Medulla oblongata (tissue), 1 donor: ENCODE measurements around the gene SLIT3.
A peak's percentile ranks its signal among the peaks of the same experiment; 100 is the strongest.

Experiments
- DNase-seq: peaks from one replicate; pipeline ENCODE4 v3.0.0-alpha.2; 2015; ENCODE audit errors: extremely low spot score

SLIT3 gene

GRCh38 chr5:168798065-168799023 lies 502.6 kb downstream of the SLIT3 start:
- no peak for DNase-seq

DNA sequence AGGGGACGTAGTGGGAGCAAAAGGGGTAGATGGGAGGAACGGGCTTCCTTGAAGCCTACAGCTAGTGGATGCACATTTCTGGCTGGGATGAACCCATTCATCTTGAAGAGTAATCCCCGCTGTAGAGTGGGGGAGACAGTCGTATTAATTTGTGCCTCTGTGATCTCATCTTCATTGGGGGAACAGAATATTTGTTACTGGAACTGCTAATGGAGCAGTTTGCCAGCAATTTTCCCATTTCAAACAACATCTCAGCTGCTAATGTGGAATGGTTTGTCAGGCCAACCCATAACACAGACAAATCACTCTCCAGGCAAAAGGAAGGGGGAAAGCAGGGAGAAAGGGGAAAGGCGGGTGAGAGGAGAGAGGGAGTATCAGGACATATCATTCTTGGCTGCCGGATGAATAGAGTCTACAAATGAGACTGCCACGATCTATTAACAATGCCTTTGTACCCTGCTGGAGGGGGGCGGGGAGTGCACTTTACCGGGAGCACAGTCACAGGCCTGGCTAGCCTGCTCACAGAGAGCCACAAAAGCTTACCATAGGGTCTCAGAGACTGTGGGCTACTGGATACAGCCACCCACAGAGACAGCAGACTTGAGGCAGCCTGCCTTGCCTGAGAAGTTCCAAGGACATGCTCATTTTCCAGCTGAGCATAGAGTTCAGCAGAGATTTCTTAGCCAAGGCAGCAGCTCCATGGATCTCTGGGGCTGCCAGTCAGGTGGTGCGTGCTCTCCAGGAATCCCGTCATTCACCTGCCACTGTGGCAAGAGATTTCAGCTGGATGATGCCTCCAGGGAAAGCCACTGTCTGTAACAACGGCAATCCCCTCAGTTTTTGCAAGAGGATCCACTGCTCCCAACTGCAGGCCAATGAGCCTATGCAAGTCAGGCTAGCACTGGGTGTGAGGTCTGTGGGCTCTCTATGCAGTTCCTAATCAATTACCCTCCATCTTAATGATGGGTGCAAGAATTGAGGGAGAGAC lies 504.1 kb downstream of the SLIT3 start:
- peak; percentile 76 for DNase-seq

DNA sequence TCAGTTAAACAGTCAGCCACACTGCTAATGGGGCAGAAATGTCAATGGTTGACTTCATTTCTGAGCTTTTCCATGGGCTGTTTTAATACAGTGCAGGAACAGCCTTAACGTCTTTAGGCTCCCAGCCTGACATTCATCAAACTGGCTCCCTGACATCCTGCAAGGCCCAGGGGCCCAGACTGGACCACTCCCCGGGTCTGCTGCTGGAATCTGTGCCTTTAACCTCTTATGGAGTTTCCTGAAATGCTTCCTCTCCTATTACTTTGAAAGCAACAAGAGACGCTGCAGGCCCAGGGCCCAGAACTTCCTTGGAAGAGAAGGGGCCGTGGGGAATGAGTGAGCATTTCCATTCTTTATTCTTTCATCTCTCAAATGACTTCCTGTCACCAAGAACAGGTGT lies 504.9 kb downstream of the SLIT3 start:
- no peak for DNase-seq

- peak; percentile 22 for DNase-seq
Measured at GRCh38 chr5:168793841-168794837, 506.8 kb downstream of the SLIT3 start.

DNA sequence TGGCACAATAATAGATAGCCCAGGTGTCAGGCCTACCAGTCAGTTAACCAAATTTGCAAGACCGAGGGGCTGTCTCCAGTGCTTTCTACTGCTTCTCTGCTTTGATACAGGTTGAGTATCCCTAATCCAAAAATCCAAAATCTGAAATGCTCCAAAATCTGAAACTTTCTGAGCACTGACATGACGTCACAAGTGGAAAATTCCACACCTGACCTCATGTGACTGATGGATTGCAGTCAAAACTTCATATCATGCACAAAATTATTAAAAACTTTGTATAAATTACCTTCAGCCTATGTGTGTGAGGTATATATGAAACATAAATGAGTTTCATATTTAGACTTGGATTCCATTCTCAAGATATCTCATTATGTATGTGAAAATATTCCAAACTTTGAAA lies 508.3 kb downstream of the SLIT3 start:
- no peak for DNase-seq

DNA sequence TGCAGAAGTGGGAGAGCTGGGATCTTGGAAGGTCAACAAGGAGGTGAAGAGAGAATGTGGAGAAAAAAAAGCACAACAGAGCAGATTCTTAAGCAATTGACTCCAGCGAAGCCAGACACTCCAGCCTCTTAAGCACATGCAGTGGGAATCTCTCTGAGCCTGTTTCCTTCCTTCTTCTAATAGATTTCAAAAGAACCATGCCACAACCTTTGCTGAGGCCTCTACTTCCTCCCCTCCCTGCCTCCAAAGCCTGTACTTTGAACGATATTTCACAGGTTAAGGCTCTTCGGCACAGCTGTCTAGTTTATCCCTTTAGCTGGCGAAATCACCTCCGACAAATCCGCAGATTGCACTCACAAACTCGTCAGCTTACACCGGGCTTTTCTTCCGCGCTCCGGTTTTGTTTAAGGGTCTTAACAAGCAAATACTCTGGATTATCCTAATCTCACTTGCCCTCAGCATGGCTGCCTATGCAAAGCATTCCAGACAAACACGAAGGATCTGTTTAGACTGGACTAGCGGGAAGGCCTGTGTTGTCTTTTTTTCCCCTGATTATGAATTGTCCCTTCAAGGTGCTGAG lies 510.2 kb downstream of the SLIT3 start:
- no peak for DNase-seq

- DNase-seq: peak; percentile 22
Measured at GRCh38 chr5:168790002-168790635, 510.8 kb downstream of the SLIT3 start.

DNA sequence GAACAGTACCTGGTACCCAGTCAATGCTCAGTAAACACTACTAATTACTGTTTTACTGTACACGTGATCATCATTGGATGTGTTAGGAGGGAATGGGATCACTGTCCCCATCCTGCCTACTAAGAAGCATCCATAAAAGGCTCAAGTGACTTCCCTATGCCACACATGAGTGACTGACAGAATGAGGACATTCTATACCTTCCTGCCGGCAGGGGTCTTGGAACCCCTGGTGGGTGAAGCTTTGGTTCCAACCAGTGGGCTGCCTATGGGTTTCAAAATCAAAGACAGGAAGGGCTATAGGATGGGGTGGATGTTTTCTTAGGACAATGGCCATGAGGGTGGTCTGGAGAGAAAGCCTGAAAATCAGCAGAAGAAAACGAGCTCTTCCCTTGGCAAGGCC lies 512.2 kb downstream of the SLIT3 start:
- no peak for DNase-seq

DNA sequence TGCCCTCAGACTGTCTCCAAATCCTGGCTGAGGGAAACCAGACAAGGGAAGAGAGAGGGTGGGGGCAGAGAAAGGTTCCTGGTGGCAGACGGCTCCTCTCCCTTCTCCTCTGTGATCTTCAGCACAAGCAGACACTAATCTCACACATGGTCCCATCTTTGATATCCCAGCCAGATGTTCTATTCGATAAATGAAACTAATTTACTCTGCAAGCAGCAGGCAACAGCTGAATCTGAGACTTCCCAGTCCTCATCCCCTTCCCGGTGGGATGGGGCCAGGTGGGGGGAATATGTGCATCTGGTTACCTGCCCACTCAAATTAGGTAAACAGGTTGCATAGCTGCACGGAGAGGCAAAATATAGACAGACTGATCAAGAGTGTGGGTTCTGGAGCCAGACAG lies 512.8 kb downstream of the SLIT3 start:
- no peak for DNase-seq

- DNase-seq: no peak
Measured at GRCh38 chr5:168786147-168786546, 514.8 kb downstream of the SLIT3 start.

GRCh38 chr5:168784454-168784853 lies 516.5 kb downstream of the SLIT3 start:
- DNase-seq: no peak

DNA sequence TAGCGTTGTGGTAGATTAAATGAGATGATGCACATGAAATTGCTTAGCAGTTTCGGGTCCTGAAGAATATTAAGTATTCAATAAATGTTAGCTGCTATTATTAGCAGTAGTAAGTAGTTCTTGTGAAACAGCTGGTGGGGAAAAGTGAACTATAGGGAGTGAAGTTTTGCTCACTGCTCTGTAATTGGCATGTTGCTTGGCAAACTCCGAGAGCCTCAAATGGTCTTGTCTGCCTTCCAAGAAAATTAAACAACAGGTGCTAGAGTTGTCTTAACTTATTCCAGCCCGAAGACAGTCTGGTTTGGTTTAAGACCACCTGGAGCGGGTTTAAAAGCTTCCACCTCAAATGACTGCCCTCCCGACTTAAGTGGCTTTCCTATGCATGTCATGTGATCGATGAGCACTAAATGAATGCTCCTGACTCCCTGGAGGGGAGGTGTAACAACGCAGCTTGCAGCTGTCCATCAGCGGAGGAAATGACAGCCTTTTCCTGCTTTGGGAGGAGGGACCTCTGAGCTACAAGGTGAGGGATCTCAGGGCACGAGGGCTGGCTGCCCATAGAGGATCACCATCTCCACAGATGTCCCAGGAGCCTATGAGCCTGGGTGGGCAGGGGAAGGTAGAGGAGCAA lies 518.9 kb downstream of the SLIT3 start:
- DNase-seq: no peak

DNA sequence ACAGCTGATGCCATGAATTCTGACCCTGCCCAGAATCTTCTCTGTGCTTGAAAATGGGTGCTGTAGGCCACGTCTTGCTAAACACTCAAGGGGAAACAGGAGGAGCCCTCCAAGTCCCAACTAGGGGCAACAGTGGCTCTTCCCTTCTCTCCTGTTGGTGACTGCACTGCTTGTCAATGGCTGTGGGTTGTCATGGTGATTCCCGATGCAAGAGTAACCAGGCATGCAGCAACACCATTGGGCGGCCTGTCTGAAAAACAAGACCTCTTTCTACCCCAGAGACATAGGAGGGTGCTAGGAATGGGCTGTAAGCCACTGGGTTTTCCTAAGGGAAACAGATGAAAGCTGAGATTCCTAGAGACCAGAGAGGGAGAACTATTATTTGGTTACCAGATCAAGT lies 520.1 kb downstream of the SLIT3 start:
- DNase-seq: no peak

DNA sequence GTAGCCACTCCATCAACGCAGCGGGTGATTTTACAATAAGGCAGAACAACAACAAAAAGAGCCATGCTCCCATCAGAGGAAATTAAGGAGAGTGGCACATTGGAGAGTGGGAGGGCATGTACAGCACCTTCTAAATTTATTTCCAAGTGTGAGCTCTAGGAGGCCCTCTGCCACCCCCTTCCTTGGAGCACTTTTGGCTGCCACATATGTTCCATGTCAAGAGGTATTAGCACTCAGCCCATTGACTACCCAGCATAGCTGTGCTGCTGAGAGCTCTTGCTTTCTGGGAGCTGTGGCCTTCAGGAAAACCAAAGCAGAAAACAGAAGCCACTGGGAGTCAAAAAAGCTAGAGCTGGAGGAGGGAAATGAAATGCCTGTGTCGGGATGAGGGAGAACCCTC lies 521.6 kb downstream of the SLIT3 start:
- no peak for DNase-seq

DNA sequence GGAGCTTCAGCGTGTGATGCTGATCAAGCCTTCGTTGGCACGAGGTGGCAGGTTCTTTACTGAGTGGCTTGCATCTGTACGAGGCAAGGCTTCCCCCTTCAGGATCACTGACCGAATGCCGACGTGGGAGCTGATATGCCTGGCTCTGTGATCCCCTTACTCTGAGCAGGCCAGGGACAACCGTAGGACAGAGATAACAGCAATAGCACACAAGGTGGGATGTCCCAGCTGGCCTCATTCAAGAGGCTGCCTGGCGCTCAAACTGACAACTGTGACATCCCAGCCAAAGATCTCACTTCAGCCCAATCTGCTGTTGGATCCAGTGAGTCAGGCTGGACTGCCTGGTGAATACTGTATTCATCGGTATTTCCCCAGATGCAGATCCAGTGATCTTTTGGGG lies 522.4 kb downstream of the SLIT3 start:
- no peak for DNase-seq

DNA sequence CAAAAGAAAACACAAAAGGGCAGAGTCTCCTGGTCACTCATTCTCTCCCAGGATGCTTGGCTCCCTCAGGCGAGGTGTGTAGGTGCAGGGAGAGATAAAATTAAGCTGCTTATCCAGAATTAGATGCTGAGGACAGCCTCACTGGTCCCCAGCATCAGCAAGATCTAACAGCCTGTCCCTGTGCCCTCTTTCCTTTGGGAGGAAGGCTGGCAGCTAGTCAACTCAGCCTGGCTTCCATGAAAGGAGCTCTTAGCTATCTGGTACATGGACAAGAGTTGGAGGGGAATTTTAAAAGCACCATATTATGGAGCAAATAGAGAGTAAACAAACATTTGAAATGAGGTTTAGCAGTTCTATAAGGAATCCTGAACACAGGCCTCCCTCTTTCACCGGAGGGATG lies 523.3 kb downstream of the SLIT3 start:
- no peak for DNase-seq

DNA sequence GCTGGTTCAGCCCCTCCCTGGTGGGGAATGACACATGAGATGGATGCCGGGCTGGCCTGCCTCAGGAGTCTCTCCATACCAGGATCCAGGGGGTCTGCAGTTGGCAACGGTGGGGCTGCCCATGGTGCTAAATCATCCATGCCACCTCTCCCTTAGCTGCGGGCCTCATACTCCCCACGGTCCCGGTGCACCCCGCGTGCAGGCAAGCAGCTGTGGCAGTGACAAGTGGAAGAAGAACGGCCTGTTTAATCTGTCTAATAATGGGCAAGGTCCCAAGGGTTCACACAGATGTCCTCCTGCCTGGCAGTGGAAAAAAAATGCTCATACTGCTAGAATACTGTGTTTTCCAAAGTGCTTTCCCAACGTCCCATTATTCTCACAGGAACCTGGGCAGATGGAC lies 524.9 kb downstream of the SLIT3 start:
- DNase-seq: no peak

- no peak for DNase-seq
Measured at GRCh38 chr5:168773226-168773625, 527.7 kb downstream of the SLIT3 start.

GRCh38 chr5:168772316-168772961 lies 528.5 kb downstream of the SLIT3 start:
- DNase-seq: no peak
